Type B pancreatic cell (in vitro differentiated cells): ENCODE measurements around the gene EDIL3. TPM values are rescaled to one million over a fixed set of nuclear protein-coding genes. Genes with fewer than 3 reads are reported as not detected.

Experiments
- DNase-seq: peaks from one replicate; pipeline ENCODE4 v3.0.0; 2021; ENCODE audit warnings: mixed read lengths; ENCODE audit not compliant: unreplicated experiment; ENCODE audit errors: extremely low spot score
- H3K27ac Mint-ChIP-seq: 2 replicates; pipeline ENCODE4 v1.8.0; 2021; ENCODE audit warnings: mild to moderate bottlenecking, mixed read lengths
- H3K27me3 Mint-ChIP-seq: 2 replicates; pipeline ENCODE4 v1.8.0; 2021; ENCODE audit warnings: mixed read lengths
- H3K36me3 Mint-ChIP-seq: 2 replicates; pipeline ENCODE4 v1.8.0; 2021; ENCODE audit warnings: mixed read lengths
- H3K4me1 Mint-ChIP-seq: one replicate; pipeline ENCODE4 v1.8.0; 2021; ENCODE audit warnings: mixed read lengths; ENCODE audit not compliant: unreplicated experiment
- H3K4me3 Mint-ChIP-seq: 2 replicates; pipeline ENCODE4 v1.8.0; 2021; ENCODE audit warnings: mild to moderate bottlenecking, mixed read lengths
- H3K9me3 Mint-ChIP-seq: 2 replicates; pipeline ENCODE4 v1.8.0; 2021; ENCODE audit warnings: mixed read lengths
- total RNA-seq: library from RNA; stranded (reverse); gene quantifications from 2 replicates; pipeline ENCODE4 v1.2.1, GENCODE V29; 2021; ENCODE audit warnings: low replicate concordance
- TF ChIP-seq, protein P1 (sequence below): fragments of 200-600 bp; sonication (generic); conservative IDR thresholded peaks from 2 replicates; pipeline ENCODE4 v1.5.0; 2021; ENCODE audit warnings: antibody characterized with exemption, mild to moderate bottlenecking

EDIL3 gene
- total RNA-seq, 1 donor from 2014 or later = 19.1 TPM

DNA sequence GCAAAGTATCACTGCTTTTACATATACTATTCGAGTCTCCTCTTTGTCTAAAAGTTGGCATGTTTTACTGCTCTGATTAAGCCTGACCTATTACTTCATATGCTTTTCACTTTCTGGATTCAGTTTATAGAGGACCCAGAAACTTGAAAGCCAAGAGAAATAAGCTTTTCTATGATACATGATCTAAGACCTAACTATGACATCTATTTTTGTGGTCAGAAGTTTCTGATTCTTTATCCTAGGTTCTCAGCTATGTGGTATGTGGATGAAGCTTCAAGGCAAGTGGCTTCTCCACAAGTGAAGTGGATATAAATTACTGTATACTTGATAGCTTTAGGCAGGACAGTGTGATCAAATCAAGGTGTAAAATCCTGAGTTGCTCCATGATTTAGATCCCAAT, 6.3 kb downstream of the EDIL3 start:
- TF ChIP-seq, protein P1, sequence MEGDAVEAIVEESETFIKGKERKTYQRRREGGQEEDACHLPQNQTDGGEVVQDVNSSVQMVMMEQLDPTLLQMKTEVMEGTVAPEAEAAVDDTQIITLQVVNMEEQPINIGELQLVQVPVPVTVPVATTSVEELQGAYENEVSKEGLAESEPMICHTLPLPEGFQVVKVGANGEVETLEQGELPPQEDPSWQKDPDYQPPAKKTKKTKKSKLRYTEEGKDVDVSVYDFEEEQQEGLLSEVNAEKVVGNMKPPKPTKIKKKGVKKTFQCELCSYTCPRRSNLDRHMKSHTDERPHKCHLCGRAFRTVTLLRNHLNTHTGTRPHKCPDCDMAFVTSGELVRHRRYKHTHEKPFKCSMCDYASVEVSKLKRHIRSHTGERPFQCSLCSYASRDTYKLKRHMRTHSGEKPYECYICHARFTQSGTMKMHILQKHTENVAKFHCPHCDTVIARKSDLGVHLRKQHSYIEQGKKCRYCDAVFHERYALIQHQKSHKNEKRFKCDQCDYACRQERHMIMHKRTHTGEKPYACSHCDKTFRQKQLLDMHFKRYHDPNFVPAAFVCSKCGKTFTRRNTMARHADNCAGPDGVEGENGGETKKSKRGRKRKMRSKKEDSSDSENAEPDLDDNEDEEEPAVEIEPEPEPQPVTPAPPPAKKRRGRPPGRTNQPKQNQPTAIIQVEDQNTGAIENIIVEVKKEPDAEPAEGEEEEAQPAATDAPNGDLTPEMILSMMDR = no peak
- Mint-ChIP-seq H3K4me1 (peaks cover 9% of the 10 kb centered on the region), H3K9me3 (no peaks in the 10 kb centered on the region), H3K27me3 (peaks cover 16% of the 10 kb centered on the region), H3K27ac (no peak overlapping the region), H3K36me3 (no peaks in the 10 kb centered on the region), H3K4me3 (no peak overlapping the region)
- no peak for DNase-seq

DNA sequence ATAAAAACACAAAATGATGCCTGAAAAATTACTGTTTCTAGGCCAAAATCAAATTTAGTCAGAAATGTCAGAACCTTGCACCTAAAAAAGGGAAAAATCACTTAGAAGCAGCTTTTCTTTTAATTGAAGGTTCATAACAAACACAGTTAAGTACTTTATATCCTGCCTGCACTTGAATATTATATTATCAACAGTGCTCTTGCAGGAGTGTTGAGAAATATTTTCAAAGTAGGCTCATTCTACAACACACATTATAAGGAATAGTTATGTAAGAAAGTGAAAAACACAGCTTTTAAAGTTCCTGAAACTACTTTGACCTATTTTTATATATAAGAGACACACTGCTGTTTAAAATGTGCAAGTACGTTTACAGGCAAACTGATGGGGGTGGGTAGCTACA, 8.3 kb downstream of the EDIL3 start:
- Mint-ChIP-seq H3K9me3 (no peaks in the 10 kb centered on the region), H3K27ac (no peak overlapping the region), H3K27me3 (no peaks in the 10 kb centered on the region), H3K36me3 (no peaks in the 10 kb centered on the region), H3K4me3 (no peak overlapping the region), H3K4me1 (peaks cover 6% of the 10 kb centered on the region)
- no peak for DNase-seq
- TF ChIP-seq, protein P1 = no peak

DNA sequence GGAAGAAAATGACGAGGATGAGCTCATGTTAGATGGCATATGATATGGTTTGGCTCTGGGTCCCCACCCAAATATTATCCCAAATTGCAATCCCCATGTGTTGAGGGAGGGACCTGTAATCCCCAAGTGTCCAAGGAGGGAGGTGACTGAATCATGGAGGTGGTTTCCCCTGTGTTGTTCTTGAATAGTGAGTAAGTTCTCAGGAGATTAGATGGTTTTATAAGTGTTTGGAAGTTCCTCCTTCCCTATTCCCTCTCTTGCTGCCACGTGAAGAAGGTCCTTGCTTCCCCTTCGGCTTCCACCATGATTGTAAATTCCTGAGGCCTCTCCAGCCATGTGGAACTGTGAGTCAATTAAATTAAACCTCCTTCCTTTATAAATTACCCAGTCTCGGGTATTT, 10.1 kb downstream of the EDIL3 start:
- Mint-ChIP-seq H3K27me3 (no peaks in the 10 kb centered on the region), H3K4me3 (no peak overlapping the region), H3K9me3 (no peaks in the 10 kb centered on the region), H3K4me1 (peaks cover 6% of the 10 kb centered on the region), H3K27ac (no peak overlapping the region), H3K36me3 (no peaks in the 10 kb centered on the region)
- TF ChIP-seq, protein P1 = no peak
- DNase-seq = no peak

DNA sequence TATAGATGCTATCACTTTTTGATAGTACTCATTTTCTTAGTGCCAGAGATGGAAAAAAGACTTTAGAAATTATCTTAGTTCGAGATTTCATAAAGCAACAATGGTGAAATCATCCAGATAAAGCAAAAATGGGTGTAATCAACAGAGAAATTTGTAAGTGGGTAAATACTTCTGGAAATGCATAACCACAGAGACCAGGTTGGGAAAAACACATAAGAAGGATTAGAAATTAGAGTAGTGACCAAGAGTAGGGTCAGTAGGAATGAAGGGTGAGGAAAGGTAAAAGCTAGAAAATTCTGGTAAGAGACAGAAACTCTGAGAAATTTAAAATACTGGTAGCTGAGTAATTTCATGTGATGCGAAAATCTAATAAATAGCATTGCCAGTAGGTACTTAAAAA, 11.2 kb downstream of the EDIL3 start:
- Mint-ChIP-seq H3K27ac (no peak overlapping the region), H3K27me3 (no peaks in the 10 kb centered on the region), H3K36me3 (no peaks in the 10 kb centered on the region), H3K9me3 (no peaks in the 10 kb centered on the region), H3K4me3 (no peak overlapping the region), H3K4me1 (peaks cover 6% of the 10 kb centered on the region)
- no peak for DNase-seq
- TF ChIP-seq, protein P1 = no peak

DNA sequence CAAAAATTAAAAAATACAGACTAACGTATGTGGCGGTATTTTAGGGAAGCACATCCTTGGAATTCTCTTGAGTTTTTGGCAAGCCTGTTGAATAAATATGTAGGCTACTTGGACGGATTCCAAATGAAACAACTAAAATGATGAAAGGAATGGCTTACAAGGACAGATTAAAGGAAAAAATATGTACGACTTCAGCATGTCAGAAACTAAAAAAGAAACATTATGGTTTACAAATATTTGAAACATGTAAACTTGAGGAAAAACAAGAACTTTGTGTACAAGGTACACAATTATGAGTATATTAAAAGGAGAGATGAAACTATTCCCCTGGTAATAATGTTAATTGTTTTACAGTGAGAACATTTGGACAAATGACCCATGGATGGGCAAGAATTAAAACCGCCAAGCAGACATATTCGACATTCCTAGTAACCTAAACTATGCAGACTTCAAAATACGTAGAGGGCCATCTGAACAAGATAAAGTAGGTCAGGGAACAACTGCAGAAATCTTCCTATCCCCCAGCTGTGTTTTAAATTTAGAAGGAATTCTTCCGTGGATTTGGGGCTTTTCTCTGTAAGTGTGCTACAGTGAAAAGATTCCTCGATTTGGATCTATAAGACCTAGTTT, 12.5 kb downstream of the EDIL3 start:
- Mint-ChIP-seq H3K4me3 (no peak overlapping the region), H3K27me3 (no peaks in the 10 kb centered on the region), H3K9me3 (no peaks in the 10 kb centered on the region), H3K36me3 (no peaks in the 10 kb centered on the region), H3K4me1 (peaks cover 6% of the 10 kb centered on the region), H3K27ac (no peak overlapping the region)
- DNase-seq = no peak
- TF ChIP-seq, protein P1 = no peak

DNA sequence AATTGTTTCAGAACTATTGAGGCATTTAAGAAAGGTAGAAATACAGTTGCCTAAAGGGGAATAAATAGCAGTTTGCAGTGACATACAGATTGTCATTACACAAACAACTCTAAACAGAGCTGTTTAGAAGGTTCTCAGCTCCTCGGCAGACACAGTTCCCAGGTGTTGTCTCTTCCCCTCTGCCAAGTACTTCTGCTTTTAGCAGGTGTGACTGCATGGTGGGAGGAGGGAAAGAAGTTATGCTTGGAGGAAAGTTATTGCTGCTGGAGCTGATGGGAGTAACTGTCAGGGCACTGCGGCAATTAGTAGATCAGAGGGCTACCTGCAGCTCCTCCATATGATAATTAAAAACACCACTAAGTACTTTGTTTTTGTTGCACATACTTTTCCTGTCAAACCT, 14.5 kb downstream of the EDIL3 start:
- DNase-seq = no peak
- no peaks in the 10 kb centered on the region for H3K27me3 Mint-ChIP-seq
- H3K27ac Mint-ChIP-seq = no peak overlapping the region
- no peaks in the 10 kb centered on the region for H3K36me3 Mint-ChIP-seq
- peaks cover 6% of the 10 kb centered on the region for H3K4me1 Mint-ChIP-seq
- TF ChIP-seq, protein P1 = no peak
- H3K4me3 Mint-ChIP-seq = no peak overlapping the region
- no peaks in the 10 kb centered on the region for H3K9me3 Mint-ChIP-seq
